ENCODE measurements around the gene PLPP1.

- TF ChIP-seq REST (IDR thresholded peaks at IDR 0.05; ENCODE audit: insufficient replicate concordance, low read depth) = no peak
- no peak for TF ChIP-seq CTCF (IDR thresholded peaks at IDR 0.05; ENCODE audit: insufficient read depth, low read length)
Measured at GRCh38 chr5:55538661-55539060, 3.9 kb upstream of the PLPP1 start.
